H9 (cell line): ENCODE results near the gene CEP112. TPM values are rescaled to one million over a fixed set of nuclear protein-coding genes. Genes with fewer than 3 reads are reported as not detected.

Experiments used
- DNase-seq: peaks from one replicate; pipeline ENCODE4 v3.0.0-alpha.2; 2017
- H2AFZ ChIP-seq: one replicate; pipeline ENCODE4 v1.6.1; 2013; ENCODE audit warnings: mild to moderate bottlenecking, low read length, control low read depth, moderate library complexity
- H2AK5ac ChIP-seq: 2 replicates; pipeline ENCODE4 v1.6.1; 2013; ENCODE audit warnings: low read length, control low read depth, mixed read lengths; ENCODE audit not compliant: insufficient read length
- H2BK120ac ChIP-seq: one replicate; pipeline ENCODE4 v1.6.1; 2013; ENCODE audit warnings: low read depth, mild to moderate bottlenecking, low read length, control low read depth, inconsistent platforms; ENCODE audit not compliant: poor library complexity, severe bottlenecking
- H2BK12ac ChIP-seq: 2 replicates; pipeline ENCODE4 v1.6.1; 2013; ENCODE audit warnings: low read length, control low read depth, mixed read lengths, low read depth; ENCODE audit not compliant: insufficient read length
- H2BK15ac ChIP-seq: 2 replicates; pipeline ENCODE4 v1.6.1; 2013; ENCODE audit warnings: low read depth, low read length, control low read depth
- H2BK20ac ChIP-seq: one replicate; pipeline ENCODE4 v1.6.1; 2013; ENCODE audit warnings: low read depth, mild to moderate bottlenecking, low read length, control low read depth, inconsistent platforms; ENCODE audit not compliant: poor library complexity, severe bottlenecking
- H2BK5ac ChIP-seq: 2 replicates; pipeline ENCODE4 v1.6.1; 2013; ENCODE audit warnings: low read length, control low read depth, mixed read lengths; ENCODE audit not compliant: insufficient read length
- H3K14ac ChIP-seq: 2 replicates; pipeline ENCODE4 v1.6.1; 2013; ENCODE audit warnings: low read length, control low read depth; ENCODE audit not compliant: insufficient read depth
- H3K18ac ChIP-seq: 2 replicates; pipeline ENCODE4 v1.6.1; 2013; ENCODE audit warnings: low read depth, mild to moderate bottlenecking, mixed read lengths, low read length, control low read depth; ENCODE audit not compliant: insufficient read length
- H3K23ac ChIP-seq: 2 replicates; pipeline ENCODE4 v1.6.1; 2013; ENCODE audit warnings: low read length, control low read depth, mixed read lengths, low read depth; ENCODE audit not compliant: insufficient read length
- H3K23me2 ChIP-seq: 2 replicates; pipeline ENCODE4 v1.6.1; 2013; ENCODE audit warnings: low read depth, mild to moderate bottlenecking, mixed read lengths, low read length, control low read depth; ENCODE audit not compliant: insufficient read length, poor library complexity, severe bottlenecking
- H3K27ac ChIP-seq: 2 replicates; pipeline ENCODE4 v1.5.1; 2013; ENCODE audit warnings: low read length, control low read depth, mixed read lengths, low read depth; ENCODE audit not compliant: insufficient read length
- H3K27me3 ChIP-seq: 2 replicates; pipeline ENCODE4 v1.6.1; 2013; ENCODE audit warnings: low read length, control low read depth, inconsistent platforms; ENCODE audit not compliant: insufficient read depth
- H3K4ac ChIP-seq: 2 replicates; pipeline ENCODE4 v1.6.1; 2013; ENCODE audit warnings: low read depth, mild to moderate bottlenecking, control low read depth, inconsistent platforms, low read length, moderate library complexity
- H3K4me1 ChIP-seq: 2 replicates; pipeline ENCODE4 v1.6.1; 2013; ENCODE audit warnings: low read length, control low read depth, inconsistent platforms; ENCODE audit not compliant: insufficient read depth
- H3K4me2 ChIP-seq: 2 replicates; pipeline ENCODE4 v1.6.1; 2013; ENCODE audit warnings: low read length, control low read depth, mixed read lengths; ENCODE audit not compliant: insufficient read length, insufficient read depth
- H3K56ac ChIP-seq: 2 replicates; pipeline ENCODE4 v1.6.1; 2013; ENCODE audit warnings: low read depth, mild to moderate bottlenecking, mixed read lengths, low read length, control low read depth; ENCODE audit not compliant: insufficient read length
- H3K79me1 ChIP-seq: 2 replicates; pipeline ENCODE4 v1.6.1; 2013; ENCODE audit warnings: low read depth, mild to moderate bottlenecking, moderate library complexity, low read length, control low read depth, inconsistent platforms; ENCODE audit not compliant: insufficient read depth, poor library complexity, severe bottlenecking
- H3K79me2 ChIP-seq: 2 replicates; pipeline ENCODE4 v1.6.1; 2013; ENCODE audit warnings: low read length, control low read depth, inconsistent platforms; ENCODE audit not compliant: insufficient read depth
- H3K9ac ChIP-seq: 2 replicates; pipeline ENCODE4 v1.6.1; 2013; ENCODE audit warnings: low read length, control low read depth, mixed read lengths; ENCODE audit not compliant: insufficient read length; ENCODE audit errors: extremely low read depth
- H3K9me3 ChIP-seq: one replicate; pipeline ENCODE4 v1.6.1; 2013; ENCODE audit warnings: low read depth, low read length, inconsistent platforms; ENCODE audit not compliant: control insufficient read depth
- H3T11ph ChIP-seq: one replicate; pipeline ENCODE4 v1.6.1; 2013; ENCODE audit warnings: mild to moderate bottlenecking, low read length, control low read depth, inconsistent platforms
- H4K20me1 ChIP-seq: one replicate; pipeline ENCODE4 v1.6.1; 2013; ENCODE audit not compliant: control insufficient read depth, insufficient read length, insufficient read depth
- H4K5ac ChIP-seq: 2 replicates; pipeline ENCODE4 v1.6.1; 2013; ENCODE audit warnings: low read depth, mild to moderate bottlenecking, mixed read lengths, low read length, control low read depth; ENCODE audit not compliant: insufficient read length
- H4K8ac ChIP-seq: replicated peaks from 2 replicates; pipeline ENCODE4 v1.6.1; 2013; ENCODE audit warnings: low read length, control low read depth, mixed read lengths, low read depth; ENCODE audit not compliant: insufficient read length
- H4K91ac ChIP-seq: 2 replicates; pipeline ENCODE4 v1.6.1; 2013; ENCODE audit warnings: low read depth, mild to moderate bottlenecking, moderate library complexity, mixed read lengths, low read length, control low read depth; ENCODE audit not compliant: insufficient read length
- H3K27ac Mint-ChIP-seq, 3 experiments: 2 replicates in 2 of 3; 3 replicates in 1 of 3; pipeline ENCODE4 v1.8.0; 2020 to 2021; ENCODE audit warnings: mixed read lengths in 3 of 3, mild to moderate bottlenecking in 1 of 3, moderate library complexity in 1 of 3
- H3K27me3 Mint-ChIP-seq: 2 replicates; pipeline ENCODE4 v1.8.0; 2021; ENCODE audit warnings: low read depth, mild to moderate bottlenecking, moderate library complexity, mixed read lengths
- H3K36me3 Mint-ChIP-seq, 3 experiments: 2 replicates in 2 of 3; 3 replicates in 1 of 3; pipeline ENCODE4 v1.8.0; 2020 to 2021; ENCODE audit warnings: low read depth in 3 of 3, mixed read lengths in 3 of 3; ENCODE audit not compliant: insufficient read depth in 1 of 3
- H3K4me1 Mint-ChIP-seq, 2 experiments: 2 replicates each; pipeline ENCODE4 v1.8.0; 2020; ENCODE audit warnings: mixed read lengths in 2 of 2
- H3K4me3 Mint-ChIP-seq, 2 experiments: 2 replicates in 1 of 2; 3 replicates in 1 of 2; pipeline ENCODE4 v1.8.0; 2020 to 2021; ENCODE audit warnings: mild to moderate bottlenecking in 2 of 2, mixed read lengths in 2 of 2, moderate library complexity in 1 of 2
- H3K9me3 Mint-ChIP-seq, 2 experiments: 2 replicates in 1 of 2; 3 replicates in 1 of 2; pipeline ENCODE4 v1.8.0; 2020; ENCODE audit warnings: mild to moderate bottlenecking in 2 of 2, mixed read lengths in 2 of 2, moderate library complexity in 1 of 2
- CTCF ChIP-seq: fragments of 200-600 bp; sonication (generic); conservative IDR thresholded peaks from 3 replicates; pipeline ENCODE4 v1.8.0; 2021; ENCODE audit warnings: antibody characterized with exemption, mild to moderate bottlenecking
- WGBS: extraction: QIAGEN DNeasy Blood & Tissue Kit; methylation state at CpG from one replicate; pipeline ENCODE4 v1.1.7; 2013; ENCODE audit warnings: missing lambda C conversion rate, low lambda C conversion rate, mixed read lengths; ENCODE audit not compliant: insufficient read length; ENCODE audit errors: extremely low coverage; 5-methylcytosine and 5-hydroxymethylcytosine counted together
- total RNA-seq: library from RNA; stranded (reverse); gene quantifications from 2 replicates; pipeline ENCODE4 v1.2.1, GENCODE V29; 2021

Gene CEP112
- total RNA-seq, 1 experiment from 2014 or later: 5.4 TPM

- H3K27ac Mint-ChIP-seq: peak overlapping the region in 1 of 3 experiments; percentile 86; a peak in 2 of 7 replicates
- no peak overlapping the region for H2AFZ ChIP-seq
Observed at GRCh38 chr17:65876985-65877384, 314.9 kb downstream of the CEP112 start.

More at GRCh38 chr17:65876985-65877384, 314.9 kb downstream of the CEP112 start:
- H3K9me3 ChIP-seq: peaks cover 11% of the 10 kb centered on the region
- no peaks in the 10 kb centered on the region for H3K27me3 ChIP-seq
- no peak for DNase-seq
- TF ChIP-seq CTCF: no peak
- no peaks in the 10 kb centered on the region for H3K23me2 ChIP-seq
- no peak overlapping the region for H4K91ac ChIP-seq
- H4K5ac ChIP-seq: no peak overlapping the region
- no peaks in the 10 kb centered on the region for H3K4me1 ChIP-seq
- Mint-ChIP-seq H3K27me3 (no peaks in the 10 kb centered on the region), H3K36me3 (peaks cover 0 to 8% (median 0%) of the 10 kb centered on the region in 3 experiments; a peak in 2 of 7 replicates), H3K4me3 (no peak overlapping the region), H3K4me1 (peaks cover 4 to 11% of the 10 kb centered on the region in 2 experiments), H3K9me3 (peaks cover 7 to 8% of the 10 kb centered on the region in 2 experiments; a peak in 3 of 5 replicates)
- H2BK20ac ChIP-seq: no peak overlapping the region
- no peaks in the 10 kb centered on the region for H4K20me1 ChIP-seq
- H3K9ac ChIP-seq: no peak overlapping the region
- no peak overlapping the region for H2BK5ac ChIP-seq
- H3T11ph ChIP-seq: no peak overlapping the region
- H2BK15ac ChIP-seq: no peak overlapping the region
- no peak overlapping the region for H3K4ac ChIP-seq
- no peaks in the 10 kb centered on the region for H3K79me1 ChIP-seq
- no peak overlapping the region for H3K56ac ChIP-seq
- no CpG with 5 or more reads among the region's 4 CpGs for WGBS
- H2BK120ac ChIP-seq: no peak overlapping the region
- no peaks in the 10 kb centered on the region for H3K79me2 ChIP-seq
- H3K27ac ChIP-seq: no peak overlapping the region
- no peak overlapping the region for H3K4me2 ChIP-seq
- H3K18ac ChIP-seq: no peak overlapping the region
- no peak overlapping the region for H3K23ac ChIP-seq
- no peak overlapping the region for H3K14ac ChIP-seq
- H4K8ac ChIP-seq: no peak overlapping the region
- H2BK12ac ChIP-seq: no peak overlapping the region
- H2AK5ac ChIP-seq: no peak overlapping the region
